HFFc6 (cell line): Measurements from ENCODE around the gene RSAD2. TPM values are rescaled to one million over a fixed set of nuclear protein-coding genes. Genes with fewer than 3 reads are reported as not detected.
A peak's percentile ranks its signal among the peaks of the same experiment; 100 is the strongest.

Experiments used
- DNase-seq: peaks from one replicate; pipeline ENCODE4 v3.0.0-alpha.2; 2018
- H3K27ac Mint-ChIP-seq: 2 replicates; pipeline ENCODE4 v1.8.0; 2020; ENCODE audit warnings: mild to moderate bottlenecking, mixed read lengths
- H3K27me3 Mint-ChIP-seq: 2 replicates; pipeline ENCODE4 v1.8.0; 2021; ENCODE audit warnings: mild to moderate bottlenecking, moderate library complexity, mixed read lengths; ENCODE audit not compliant: insufficient read depth
- H3K36me3 Mint-ChIP-seq: 2 replicates; pipeline ENCODE4 v1.8.0; 2021; ENCODE audit warnings: low read depth, mixed read lengths
- H3K4me1 Mint-ChIP-seq: 2 replicates; pipeline ENCODE4 v1.8.0; 2020; ENCODE audit warnings: low read depth, mixed read lengths
- H3K4me3 Mint-ChIP-seq: 2 replicates; pipeline ENCODE4 v1.8.0; 2020; ENCODE audit warnings: mild to moderate bottlenecking, moderate library complexity, mixed read lengths
- H3K9me3 Mint-ChIP-seq: 2 replicates; pipeline ENCODE4 v1.8.0; 2020; ENCODE audit warnings: mild to moderate bottlenecking, mixed read lengths
- CTCF ChIP-seq: fragments of 200-600 bp; sonication (generic); IDR thresholded peaks from 2 replicates; pipeline ENCODE4 v1.5.0; 2021; ENCODE audit warnings: antibody characterized with exemption, mild to moderate bottlenecking
- long read RNA-seq: library from polyadenylated mRNA; unstranded; transcript quantifications from one replicate; pipeline ENCODE4 v2.0.0, GENCODE V29; 2019
- total RNA-seq, 6 experiments: library from RNA; stranded (reverse); fragmentation: NEBNext Ultra II Directional; extraction: Animal tissue kit (Norgen Biotek cat#: 25700); gene quantifications; 2 replicates in 1 of 6; 3 replicates in 5 of 6; pipeline ENCODE4 v1.2.3, GENCODE V29; 2021

The RSAD2 gene
- total RNA-seq = not detected
- long read RNA-seq = 0 reads

- H3K9me3 Mint-ChIP-seq = peaks cover 18% of the 10 kb centered on the region
- no peaks in the 10 kb centered on the region for H3K4me1 Mint-ChIP-seq
- no peaks in the 10 kb centered on the region; the same call in 1 of the 2 replicates for H3K27me3 Mint-ChIP-seq
- TF ChIP-seq CTCF = no peak
- H3K27ac Mint-ChIP-seq = no peak within 1 kb of the TSS
- H3K4me3 Mint-ChIP-seq = no peak within 1 kb of the TSS
- no peak for DNase-seq
- H3K36me3 Mint-ChIP-seq = no peaks in the 10 kb centered on the region
Measured at GRCh38 chr2:6877402-6878304, at the start of gene RSAD2. Gene RSAD2 (plus strand): TSS chr2:6877777. CDS start chr2:6877801, 24 bp downstream.

GRCh38 chr2:6828299-6828584 is 49.3 kb upstream of the RSAD2 start:
- DNase-seq = peak; percentile 2
- H3K9me3 Mint-ChIP-seq = peaks cover 29% of the 10 kb centered on the region
- H3K36me3 Mint-ChIP-seq = peaks cover 6% of the 10 kb centered on the region; the same call in 1 of the 2 replicates
- no peaks in the 10 kb centered on the region; the same call in 1 of the 2 replicates for H3K27me3 Mint-ChIP-seq
- H3K4me1 Mint-ChIP-seq = peaks cover 9% of the 10 kb centered on the region; the same call in 1 of the 2 replicates
- peak; percentile 68 for TF ChIP-seq CTCF
- H3K4me3 Mint-ChIP-seq = no peak overlapping the region
- H3K27ac Mint-ChIP-seq = no peak overlapping the region

GRCh38 chr2:6831229-6831628 is 46.3 kb upstream of the RSAD2 start:
- Mint-ChIP-seq H3K9me3 (peaks cover 36% of the 10 kb centered on the region), H3K27me3 (no peaks in the 10 kb centered on the region; the same call in 1 of the 2 replicates), H3K4me1 (peaks cover 7% of the 10 kb centered on the region; the same call in 1 of the 2 replicates), H3K27ac (no peak overlapping the region), H3K36me3 (peaks cover 6% of the 10 kb centered on the region; the same call in 1 of the 2 replicates), H3K4me3 (no peak overlapping the region)
- no peak for TF ChIP-seq CTCF
- no peak for DNase-seq

- TF ChIP-seq CTCF = no peak
- Mint-ChIP-seq H3K36me3 (peaks cover 6% of the 10 kb centered on the region; the same call in 1 of the 2 replicates), H3K27me3 (no peaks in the 10 kb centered on the region; the same call in 1 of the 2 replicates), H3K9me3 (peaks cover 34% of the 10 kb centered on the region), H3K27ac (no peak overlapping the region), H3K4me3 (no peak overlapping the region), H3K4me1 (no peaks in the 10 kb centered on the region)
- no peak for DNase-seq
Measured at GRCh38 chr2:6832596-6833299, 44.8 kb upstream of the RSAD2 start.

GRCh38 chr2:6833300-6833604 is 44.3 kb upstream of the RSAD2 start:
- no peak overlapping the region for H3K27ac Mint-ChIP-seq
- TF ChIP-seq CTCF = no peak

More at GRCh38 chr2:6833300-6833604, 44.3 kb upstream of the RSAD2 start:
- H3K27me3 Mint-ChIP-seq = no peaks in the 10 kb centered on the region; the same call in 1 of the 2 replicates
- H3K4me3 Mint-ChIP-seq = no peak overlapping the region
- peaks cover 38% of the 10 kb centered on the region for H3K9me3 Mint-ChIP-seq
- no peaks in the 10 kb centered on the region for H3K4me1 Mint-ChIP-seq
- H3K36me3 Mint-ChIP-seq = peaks cover 6% of the 10 kb centered on the region; the same call in 1 of the 2 replicates
- DNase-seq = no peak
